Activated CD8-positive, alpha-beta T cell treated with anti-CD3 and anti-CD28 coated beads for 36 hours (primary cell): ENCODE results near the gene SIGLEC10. TPM values are rescaled to one million over a fixed set of nuclear protein-coding genes. Genes with fewer than 3 reads are reported as not detected.

ENCODE experiments used
- ATAC-seq: fragments of 200-7000 bp; cut with Tn5 transposase; one replicate; pipeline ENCODE4 v1.10.0; 2021; ENCODE audit warnings: mild to moderate bottlenecking, moderate library complexity
- CTCF ChIA-PET: fragments of 350-600 bp; sonication (Branson Sonifier 250); formaldehyde crosslinking; loops from one replicate; lab custom pipeline; 2021; ENCODE audit warnings: antibody characterized with exemption; lab: Charles Lee
- POLR2A ChIA-PET: fragments of 350-600 bp; sonication (Branson Sonifier 250); formaldehyde crosslinking; loops from one replicate; lab custom pipeline; 2021; ENCODE audit warnings: antibody characterized with exemption; lab: Charles Lee
- DNase-seq: peaks from one replicate; pipeline ENCODE4 v3.0.0-alpha.2; 2020
- H3K27ac Mint-ChIP-seq: one replicate; pipeline ENCODE4 v1.8.0; 2021; ENCODE audit warnings: mild to moderate bottlenecking, mixed read lengths
- H3K27me3 Mint-ChIP-seq: one replicate; pipeline ENCODE4 v1.8.0; 2021; ENCODE audit warnings: mixed read lengths
- H3K36me3 Mint-ChIP-seq: one replicate; pipeline ENCODE4 v1.8.0; 2021; ENCODE audit warnings: low read depth, mixed read lengths
- H3K4me1 Mint-ChIP-seq: one replicate; pipeline ENCODE4 v1.8.0; 2021; ENCODE audit warnings: low read depth, mixed read lengths
- H3K4me3 Mint-ChIP-seq: one replicate; pipeline ENCODE4 v1.8.0; 2021; ENCODE audit warnings: mild to moderate bottlenecking, moderate library complexity, mixed read lengths
- H3K9me3 Mint-ChIP-seq: one replicate; pipeline ENCODE4 v1.8.0; 2021; ENCODE audit warnings: mixed read lengths
- intact Hi-C: fragments of 100-400 bp; cut with micrococcal nuclease; formaldehyde crosslinking; loops from one replicate; pipeline ENCODE4 v1.10.0; 2022
- total RNA-seq, 2 experiments: library from RNA; stranded (reverse); gene quantifications; one replicate each; pipeline ENCODE4 v1.2.3, GENCODE V29; 2021
- TF ChIP-seq, protein P1 (sequence below): fragments of 200-600 bp; IDR thresholded peaks from one replicate; pipeline ENCODE4 v1.8.0; 2022; ENCODE audit warnings: antibody characterized with exemption, mild to moderate bottlenecking

SIGLEC10 gene
- total RNA-seq, 2 experiments from 2014 or later: 0.32 TPM; not detected in 1

DNA sequence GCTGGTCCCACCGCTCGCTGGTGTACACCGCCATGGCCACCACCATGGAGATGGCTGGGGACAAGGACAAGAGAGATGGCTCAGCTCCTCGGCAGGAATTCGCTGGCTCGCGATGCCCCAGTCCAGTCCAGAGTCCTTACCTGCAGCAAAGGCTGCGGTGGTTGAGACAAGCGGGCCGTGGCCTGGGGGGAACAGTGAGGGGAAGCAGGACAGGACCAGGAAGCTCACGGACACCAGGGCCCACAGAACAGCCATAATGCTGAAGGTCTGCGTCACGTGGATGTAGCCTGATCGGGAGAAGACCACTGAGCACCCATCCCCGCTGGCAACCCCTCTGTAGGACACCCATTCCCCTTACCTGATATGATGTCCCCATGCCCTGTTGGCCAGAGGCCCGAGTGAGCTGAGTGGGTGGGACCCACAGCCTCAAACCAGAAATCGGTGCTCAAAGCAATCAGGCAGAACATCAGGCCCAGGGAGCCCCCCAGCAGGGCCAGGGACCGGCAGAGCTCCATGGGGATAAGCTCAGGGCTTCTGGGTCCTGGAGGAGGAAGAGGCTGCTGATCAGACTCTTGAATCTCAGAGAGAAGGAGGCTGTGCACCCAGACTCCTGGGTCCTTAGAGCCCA lies 45.3 kb downstream of the SIGLEC10 start:
- DNase-seq (no peak), ATAC-seq (no peak)
- CTCF ChIA-PET: interaction anchor here (0.5 to 2.1 kb wide), 6 partner anchors 9 to 691 kb away, joined by 3 to 6 read pairs (median 4); no protein-coding TSS in a partner anchor
- H3K4me3 Mint-ChIP-seq: peak overlapping the region; percentile 98
- H3K27ac Mint-ChIP-seq: peak overlapping the region; percentile 94
- H3K27me3 Mint-ChIP-seq: no peaks in the 10 kb centered on the region
- H3K9me3 Mint-ChIP-seq: peaks cover 3% of the 10 kb centered on the region
- intact Hi-C loops: loop anchor here (2.0 kb wide), 1 partner anchor 69 kb away; no protein-coding TSS in a partner anchor
- TF ChIP-seq, protein P1, sequence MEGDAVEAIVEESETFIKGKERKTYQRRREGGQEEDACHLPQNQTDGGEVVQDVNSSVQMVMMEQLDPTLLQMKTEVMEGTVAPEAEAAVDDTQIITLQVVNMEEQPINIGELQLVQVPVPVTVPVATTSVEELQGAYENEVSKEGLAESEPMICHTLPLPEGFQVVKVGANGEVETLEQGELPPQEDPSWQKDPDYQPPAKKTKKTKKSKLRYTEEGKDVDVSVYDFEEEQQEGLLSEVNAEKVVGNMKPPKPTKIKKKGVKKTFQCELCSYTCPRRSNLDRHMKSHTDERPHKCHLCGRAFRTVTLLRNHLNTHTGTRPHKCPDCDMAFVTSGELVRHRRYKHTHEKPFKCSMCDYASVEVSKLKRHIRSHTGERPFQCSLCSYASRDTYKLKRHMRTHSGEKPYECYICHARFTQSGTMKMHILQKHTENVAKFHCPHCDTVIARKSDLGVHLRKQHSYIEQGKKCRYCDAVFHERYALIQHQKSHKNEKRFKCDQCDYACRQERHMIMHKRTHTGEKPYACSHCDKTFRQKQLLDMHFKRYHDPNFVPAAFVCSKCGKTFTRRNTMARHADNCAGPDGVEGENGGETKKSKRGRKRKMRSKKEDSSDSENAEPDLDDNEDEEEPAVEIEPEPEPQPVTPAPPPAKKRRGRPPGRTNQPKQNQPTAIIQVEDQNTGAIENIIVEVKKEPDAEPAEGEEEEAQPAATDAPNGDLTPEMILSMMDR: no peak
- H3K36me3 Mint-ChIP-seq: peaks cover 38% of the 10 kb centered on the region
- POLR2A ChIA-PET: interaction anchor here (0.6 to 5.1 kb wide), 10 partner anchors 9 to 76 kb away, joined by 3 to 40 read pairs (median 4); partner anchors contain the start of genes C19orf84 and LIM2
- H3K4me1 Mint-ChIP-seq: peaks cover 64% of the 10 kb centered on the region

DNA sequence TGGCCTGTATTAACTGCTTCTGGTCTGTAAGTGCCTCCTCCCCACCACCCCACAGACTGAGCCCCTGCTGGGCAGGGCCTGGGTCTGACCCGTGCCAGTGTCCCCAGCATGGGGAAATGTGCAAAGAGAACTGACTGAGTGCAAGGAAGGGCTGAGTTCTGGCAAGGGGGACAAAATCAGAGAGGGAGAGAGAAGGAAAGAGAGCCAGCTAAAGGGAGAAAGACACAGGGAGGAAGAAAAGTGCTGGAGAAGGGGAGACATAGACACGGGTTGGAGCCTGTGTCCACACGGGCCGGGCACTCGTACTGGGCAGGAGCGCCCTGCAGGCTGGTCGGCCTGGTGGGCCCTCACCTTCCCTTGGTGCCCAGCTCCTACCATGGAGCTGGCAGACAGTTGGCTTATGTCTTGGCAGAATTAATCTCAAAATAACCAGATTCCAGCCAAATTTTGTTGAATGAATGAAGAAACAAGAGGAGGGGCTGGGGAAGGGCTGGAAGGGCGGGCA lies 46.2 kb downstream of the SIGLEC10 start:
- ATAC-seq: no peak
- H3K9me3 Mint-ChIP-seq: peaks cover 3% of the 10 kb centered on the region
- H3K36me3 Mint-ChIP-seq: peaks cover 44% of the 10 kb centered on the region
- TF ChIP-seq, protein P1: no peak
- H3K27ac Mint-ChIP-seq: peak overlapping the region; percentile 94
- intact Hi-C loops: no loop called here
- peaks cover 56% of the 10 kb centered on the region for H3K4me1 Mint-ChIP-seq
- H3K27me3 Mint-ChIP-seq: no peaks in the 10 kb centered on the region
- ChIA-PET POLR2A (interaction anchor here (1.4 to 5.1 kb wide), 5 partner anchors 9 to 70 kb away, joined by 3 to 40 read pairs (median 4); partner anchors contain the start of gene LIM2), CTCF (interaction anchor here (2.1 kb wide), 1 partner anchor 28 kb away, joined by 5 read pairs; no protein-coding TSS in a partner anchor)
- H3K4me3 Mint-ChIP-seq: peak overlapping the region; percentile 98
- no peak for DNase-seq

DNA sequence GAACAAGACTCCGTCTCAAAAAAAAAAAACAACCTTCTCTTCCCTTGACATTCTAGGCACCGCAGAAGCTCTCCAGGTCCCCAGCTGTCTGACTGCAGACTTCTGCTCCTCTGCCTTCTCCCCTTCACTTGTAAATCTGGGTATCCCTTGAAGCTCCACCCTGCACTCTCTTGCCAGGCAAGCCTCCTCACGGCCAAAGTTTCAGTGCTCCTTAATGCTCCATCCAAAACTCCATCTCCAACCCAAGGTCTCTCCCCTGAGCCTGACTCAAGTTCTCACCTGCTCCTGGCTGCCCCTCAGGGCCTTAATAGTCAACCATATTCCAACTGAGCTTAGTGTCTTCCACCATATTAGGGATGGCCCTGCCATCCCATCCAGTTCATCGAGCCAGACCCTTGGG lies 47.2 kb downstream of the SIGLEC10 start:
- ATAC-seq: no peak
- DNase-seq: no peak
- intact Hi-C loops: no loop called here
- ChIA-PET POLR2A (interaction anchor here (0.6 to 5.1 kb wide), 4 partner anchors 10 to 225 kb away, joined by 3 to 40 read pairs (median 10); partner anchors contain the start of gene LIM2), CTCF (interaction anchor here (0.7 to 1.8 kb wide), 3 partner anchors 11 to 51 kb away, joined by 3 to 5 read pairs (median 4); no protein-coding TSS in a partner anchor)
- no peaks in the 10 kb centered on the region for H3K27me3 Mint-ChIP-seq
- peak overlapping the region; percentile 94 for H3K27ac Mint-ChIP-seq
- peak overlapping the region; percentile 98 for H3K4me3 Mint-ChIP-seq
- peaks cover 47% of the 10 kb centered on the region for H3K36me3 Mint-ChIP-seq
- TF ChIP-seq, protein P1: no peak
- H3K9me3 Mint-ChIP-seq: peaks cover 3% of the 10 kb centered on the region
- H3K4me1 Mint-ChIP-seq: peaks cover 49% of the 10 kb centered on the region

DNA sequence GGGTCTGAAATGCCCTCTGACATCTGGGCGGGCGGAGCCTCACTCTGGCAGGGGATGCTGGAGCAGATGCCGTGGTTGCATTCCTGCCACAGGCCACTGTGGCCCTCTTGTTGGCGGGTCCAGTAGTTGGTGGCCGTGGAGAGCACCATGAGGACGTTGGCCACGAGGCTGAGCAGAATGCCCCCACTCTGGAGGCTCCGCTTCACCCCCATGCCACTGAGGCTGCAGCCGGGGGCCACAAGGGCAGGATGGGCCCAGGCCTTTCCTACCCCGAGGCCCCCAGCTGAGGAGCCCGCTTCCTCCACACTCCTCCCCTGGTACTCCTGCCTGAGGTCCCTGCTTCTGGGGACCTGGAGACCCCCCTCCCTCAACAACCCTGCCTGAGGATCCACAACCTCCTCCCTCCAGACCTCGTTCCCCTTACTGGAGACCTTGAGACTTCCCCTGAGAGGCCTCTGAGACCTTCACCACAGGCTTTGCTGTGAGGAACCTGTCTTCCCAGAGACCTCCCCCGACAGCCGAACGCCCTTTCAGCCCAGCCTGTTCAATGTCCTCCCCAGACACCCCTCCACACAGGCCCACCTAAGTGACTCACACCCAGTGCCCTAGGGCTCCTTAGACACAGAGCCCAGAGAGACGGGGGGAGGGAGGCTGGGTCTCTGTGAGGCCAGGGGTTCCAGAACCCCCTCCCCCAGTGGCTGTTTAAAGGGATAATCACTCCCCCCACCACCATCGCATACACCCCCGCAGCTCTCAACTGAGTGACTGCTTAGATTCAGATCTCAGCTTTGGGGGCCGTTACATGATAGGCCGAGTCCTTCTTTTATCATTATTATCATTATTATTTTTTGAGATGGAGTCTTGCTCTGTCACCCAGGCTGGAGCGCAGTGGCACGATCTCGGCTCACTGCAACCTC lies 48.8 kb downstream of the SIGLEC10 start, which contains the start of gene CLDND2:
TSS of gene CLDND2 (minus strand) at position 638 of the 917 bp plus-strand sequence. CDS start at position 212, 426 bp downstream.
- no peaks in the 10 kb centered on the region for H3K9me3 Mint-ChIP-seq
- TF ChIP-seq, protein P1: no peak
- ChIA-PET POLR2A (interaction anchor here (0.6 to 1.6 kb wide), 8 partner anchors 9 to 72 kb away, joined by 3 to 11 read pairs (median 4); partner anchors contain the start of genes SIGLEC10 and VSIG10L), CTCF (interaction anchor here (1.0 to 1.8 kb wide), 8 partner anchors 9 to 146 kb away, joined by 3 to 9 read pairs (median 4); no protein-coding TSS in a partner anchor)
- no peak for ATAC-seq
- H3K4me1 Mint-ChIP-seq: peaks cover 46% of the 10 kb centered on the region
- peak; percentile 72 for DNase-seq
- peak within 1 kb of the TSS; percentile 98 for H3K27ac Mint-ChIP-seq
- intact Hi-C loops: no loop called here
- H3K36me3 Mint-ChIP-seq: peaks cover 50% of the 10 kb centered on the region
- H3K4me3 Mint-ChIP-seq: peak within 1 kb of the TSS; percentile 98
- no peaks in the 10 kb centered on the region for H3K27me3 Mint-ChIP-seq
